Measurements from ENCODE around the gene FHIP1B.

Gene FHIP1B

GRCh38 chr11:6248248-6248647, 13.8 kb upstream of the FHIP1B start:
- H2AFZ ChIP-seq (ENCODE audit: low read length) = no peak overlapping the region
- no peaks in the 10 kb centered on the region for H4K20me1 ChIP-seq (ENCODE audit: insufficient read depth, low read length)
- no peaks in the 10 kb centered on the region for H3K36me3 ChIP-seq (replicated peaks; ENCODE audit: insufficient read depth, low read length)
- H3F3A ChIP-seq (ENCODE audit: insufficient read depth, low read length) = no peaks in the 10 kb centered on the region
- no peaks in the 10 kb centered on the region for H3K79me2 ChIP-seq (ENCODE audit: low read length)
- H3K9me2 ChIP-seq (replicated peaks; ENCODE audit: insufficient read depth, low read length) = no peaks in the 10 kb centered on the region
- H3K27ac ChIP-seq (ENCODE audit: low read length) = no peak overlapping the region
- DNase-seq = no peak
- H3K4me2 ChIP-seq (ENCODE audit: low read depth, low read length) = no peak overlapping the region
- no peaks in the 10 kb centered on the region for H3K9me3 ChIP-seq (replicated peaks; ENCODE audit: insufficient read depth, low read length)
- TF ChIP-seq EZH2phosphoT487 (IDR thresholded peaks at IDR 0.05; ENCODE audit: low read length) (no peak), CTCF (IDR thresholded peaks at IDR 0.05; ENCODE audit: low read length) (no peak)
- no peaks in the 10 kb centered on the region for H3K4me1 ChIP-seq (ENCODE audit: low read length)
- no peak overlapping the region for H3K4me3 ChIP-seq (ENCODE audit: low read length)
- no peak overlapping the region for H3K9ac ChIP-seq (ENCODE audit: low read length)
- H3K27me3 ChIP-seq (replicated peaks; ENCODE audit: insufficient read depth, low read length) = no peaks in the 10 kb centered on the region

GRCh38 chr11:6245536-6245935, 11.1 kb upstream of the FHIP1B start:
- Histone ChIP-seq H3F3A (ENCODE audit: insufficient read depth, low read length) (no peaks in the 10 kb centered on the region), H3K36me3 (replicated peaks; ENCODE audit: insufficient read depth, low read length) (no peaks in the 10 kb centered on the region), H3K9me3 (replicated peaks; ENCODE audit: insufficient read depth, low read length) (no peaks in the 10 kb centered on the region), H3K27ac (ENCODE audit: low read length) (no peak overlapping the region), H3K27me3 (replicated peaks; ENCODE audit: insufficient read depth, low read length) (no peaks in the 10 kb centered on the region), H4K20me1 (ENCODE audit: insufficient read depth, low read length) (no peaks in the 10 kb centered on the region), H3K4me1 (ENCODE audit: low read length) (no peaks in the 10 kb centered on the region), H3K9me2 (replicated peaks; ENCODE audit: insufficient read depth, low read length) (no peaks in the 10 kb centered on the region), H2AFZ (ENCODE audit: low read length) (no peak overlapping the region), H3K4me2 (ENCODE audit: low read depth, low read length) (no peak overlapping the region), H3K79me2 (ENCODE audit: low read length) (no peaks in the 10 kb centered on the region), H3K4me3 (ENCODE audit: low read length) (no peak overlapping the region), H3K9ac (ENCODE audit: low read length) (no peak overlapping the region)
- no peak for DNase-seq
- TF ChIP-seq EZH2phosphoT487 (IDR thresholded peaks at IDR 0.05; ENCODE audit: low read length) (no peak), EZH2 (optimal IDR thresholded peaks at IDR 0.05; ENCODE audit: low read depth, low read length) (no peak), CTCF (IDR thresholded peaks at IDR 0.05; ENCODE audit: low read length) (no peak)

- Histone ChIP-seq H3K27ac (ENCODE audit: low read length) (no peak overlapping the region), H3K27me3 (replicated peaks; ENCODE audit: insufficient read depth, low read length) (no peaks in the 10 kb centered on the region), H3K9me3 (replicated peaks; ENCODE audit: insufficient read depth, low read length) (no peaks in the 10 kb centered on the region), H3K4me1 (ENCODE audit: low read length) (no peaks in the 10 kb centered on the region), H3K4me2 (ENCODE audit: low read depth, low read length) (no peak overlapping the region), H3K36me3 (replicated peaks; ENCODE audit: insufficient read depth, low read length) (no peaks in the 10 kb centered on the region), H3K4me3 (ENCODE audit: low read length) (no peak overlapping the region), H2AFZ (ENCODE audit: low read length) (no peak overlapping the region), H4K20me1 (ENCODE audit: insufficient read depth, low read length) (no peaks in the 10 kb centered on the region), H3K79me2 (ENCODE audit: low read length) (no peaks in the 10 kb centered on the region), H3K9me2 (replicated peaks; ENCODE audit: insufficient read depth, low read length) (no peaks in the 10 kb centered on the region), H3F3A (ENCODE audit: insufficient read depth, low read length) (no peaks in the 10 kb centered on the region), H3K9ac (ENCODE audit: low read length) (no peak overlapping the region)
- no peak for DNase-seq
- no peak for TF ChIP-seq CTCF (IDR thresholded peaks at IDR 0.05; ENCODE audit: low read length)
- no peak for TF ChIP-seq EZH2 (optimal IDR thresholded peaks at IDR 0.05; ENCODE audit: low read depth, low read length)
- no peak for TF ChIP-seq EZH2phosphoT487 (IDR thresholded peaks at IDR 0.05; ENCODE audit: low read length)
Measured at GRCh38 chr11:6241316-6241715, 6.9 kb upstream of the FHIP1B start.
